ENCODE measurements around the gene SPATA46. TPM values are rescaled to one million over a fixed set of nuclear protein-coding genes. Genes with fewer than 3 reads are reported as not detected.
A peak's percentile ranks its signal among the peaks of the same experiment; 100 is the strongest.

Gene SPATA46
- polyA plus RNA-seq, 1 of the 3 experiments (the other 2 are of a cell fraction) = not detected

DNA sequence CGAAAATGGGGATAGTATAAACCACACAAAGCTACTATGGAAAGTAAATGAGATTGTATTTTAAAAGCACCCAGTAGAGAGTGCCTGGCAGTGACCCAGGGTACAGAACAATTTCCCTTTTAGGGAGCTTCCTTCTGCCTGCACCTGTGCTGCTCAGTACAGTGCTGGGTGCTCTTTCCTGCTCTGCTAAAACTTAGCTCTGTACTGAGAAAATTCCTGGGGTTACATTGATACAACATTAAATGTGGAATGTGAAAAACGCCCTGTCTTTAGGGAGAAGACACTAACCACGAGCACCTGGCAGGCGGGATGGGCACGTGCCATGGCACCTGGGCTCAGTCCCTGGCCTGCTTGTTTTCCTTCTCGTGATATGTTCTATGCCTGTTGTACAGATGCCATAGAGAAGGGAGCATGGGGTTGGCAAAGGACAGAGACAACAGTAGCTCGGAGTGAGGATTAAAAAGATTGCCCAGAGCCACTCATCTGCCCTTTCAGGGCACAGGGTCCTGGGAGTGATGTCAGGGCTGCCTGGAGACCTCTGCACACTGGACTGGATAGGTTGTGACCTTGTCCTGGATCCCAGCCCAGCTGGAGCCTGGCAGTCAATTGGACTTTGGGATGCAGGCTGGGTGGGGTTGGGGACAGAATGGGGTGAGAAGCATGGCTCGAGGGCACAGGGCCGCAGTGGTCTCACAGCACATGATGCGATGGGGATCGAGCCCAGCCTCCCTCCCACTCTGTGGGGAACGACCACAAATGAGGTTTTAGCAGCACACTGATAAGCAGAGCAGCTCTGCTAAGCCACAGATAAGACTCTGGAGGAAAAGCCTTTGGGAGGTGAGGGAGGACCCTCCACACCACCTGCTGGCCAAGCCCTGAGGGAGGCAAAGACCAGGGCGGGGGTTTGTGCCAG is 4.2 kb downstream of the SPATA46 start:
- Histone ChIP-seq H3K4me3 (ENCODE audit: low read depth in 2 of 2, low read length in 1 of 2) (no peak overlapping the region), H3K4me1 (ENCODE audit: control insufficient read depth in 1 of 2, insufficient read depth in 2 of 2, low read depth in 1 of 2, low read length in 1 of 2) (peaks cover 0 to 27% of the 10 kb centered on the region in 2 experiments; a peak in 1 of 4 replicates), H3K27me3 (ENCODE audit: insufficient read depth) (no peaks in the 10 kb centered on the region), H3K27ac (ENCODE audit: low read depth in 2 of 2, low read length in 1 of 2) (peak overlapping the region in 1 of 2 experiments; percentile 77; a peak in 1 of 4 replicates), H3K79me2 (ENCODE audit: insufficient read depth) (no peaks in the 10 kb centered on the region), H3K36me3 (replicated peaks in 1 of 2; ENCODE audit: control insufficient read depth in 1 of 2, insufficient read depth in 2 of 2, low read length in 1 of 2) (no peaks in the 10 kb centered on the region), H3K4me2 (no peak overlapping the region), H2AFZ (ENCODE audit: low read depth) (no peak overlapping the region), H3K9ac (no peak overlapping the region), H4K20me1 (ENCODE audit: insufficient read depth) (no peaks in the 10 kb centered on the region), H3F3A (replicated peaks; ENCODE audit: insufficient read depth) (no peaks in the 10 kb centered on the region), H3K9me2 (no peaks in the 10 kb centered on the region), H3K9me3 (no peaks in the 10 kb centered on the region)
- ChIA-PET POLR2A (no interaction called here), CTCF (interaction anchor here (1.2 to 4.0 kb wide), 5 partner anchors 13 to 316 kb away, joined by 3 to 16 read pairs (median 9); no protein-coding TSS in a partner anchor)
- WGBS (ENCODE audit: low lambda C conversion rate) = 37% methylated on average over 12 of the region's 13 CpGs
- TF ChIP-seq MXI1 (IDR thresholded peaks at IDR 0.05; ENCODE audit: low read depth, low read length) (no peak), JUND (IDR thresholded peaks at IDR 0.05) (no peak), RXRA (IDR thresholded peaks at IDR 0.05; ENCODE audit: borderline replicate concordance, low read depth) (no peak), GABPA (IDR thresholded peaks at IDR 0.05; ENCODE audit: low read depth) (no peak), EP300 (IDR thresholded peaks at IDR 0.05; ENCODE audit: borderline replicate concordance in 1 of 2, low read depth in 1 of 2, low read length in 1 of 2) (peak in 1 of 2 experiments; percentile 70; a peak in 1 of 4 replicates), FOXJ3 (CRISPR knock-in tag; IDR thresholded peaks at IDR 0.05) (peak; percentile 88), RCOR1 (IDR thresholded peaks at IDR 0.05; ENCODE audit: low read length) (0 out of 2 replicates have a peak, but pooled peaks have one; percentile 23), CHD2 (IDR thresholded peaks at IDR 0.05; ENCODE audit: low read length, partially characterized antibody) (peak; percentile 54), YY1 (IDR thresholded peaks at IDR 0.05; ENCODE audit: low read depth) (no peak), NFIC (IDR thresholded peaks at IDR 0.05; ENCODE audit: borderline replicate concordance) (no peak), GATA2 (CRISPR knock-in tag; IDR thresholded peaks at IDR 0.05) (peak; percentile 98), RAD21 (IDR thresholded peaks at IDR 0.05; ENCODE audit: low read length) (peak; percentile 29), FOXM1 (IDR thresholded peaks at IDR 0.05; ENCODE audit: low read depth) (no peak)
- TF ChIP-seq, protein P1, sequence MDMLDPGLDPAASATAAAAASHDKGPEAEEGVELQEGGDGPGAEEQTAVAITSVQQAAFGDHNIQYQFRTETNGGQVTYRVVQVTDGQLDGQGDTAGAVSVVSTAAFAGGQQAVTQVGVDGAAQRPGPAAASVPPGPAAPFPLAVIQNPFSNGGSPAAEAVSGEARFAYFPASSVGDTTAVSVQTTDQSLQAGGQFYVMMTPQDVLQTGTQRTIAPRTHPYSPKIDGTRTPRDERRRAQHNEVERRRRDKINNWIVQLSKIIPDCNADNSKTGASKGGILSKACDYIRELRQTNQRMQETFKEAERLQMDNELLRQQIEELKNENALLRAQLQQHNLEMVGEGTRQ (IDR thresholded peaks at IDR 0.05; ENCODE audit: borderline replicate concordance, low read depth, low read length) = no peak
- TF ChIP-seq, protein P2, sequence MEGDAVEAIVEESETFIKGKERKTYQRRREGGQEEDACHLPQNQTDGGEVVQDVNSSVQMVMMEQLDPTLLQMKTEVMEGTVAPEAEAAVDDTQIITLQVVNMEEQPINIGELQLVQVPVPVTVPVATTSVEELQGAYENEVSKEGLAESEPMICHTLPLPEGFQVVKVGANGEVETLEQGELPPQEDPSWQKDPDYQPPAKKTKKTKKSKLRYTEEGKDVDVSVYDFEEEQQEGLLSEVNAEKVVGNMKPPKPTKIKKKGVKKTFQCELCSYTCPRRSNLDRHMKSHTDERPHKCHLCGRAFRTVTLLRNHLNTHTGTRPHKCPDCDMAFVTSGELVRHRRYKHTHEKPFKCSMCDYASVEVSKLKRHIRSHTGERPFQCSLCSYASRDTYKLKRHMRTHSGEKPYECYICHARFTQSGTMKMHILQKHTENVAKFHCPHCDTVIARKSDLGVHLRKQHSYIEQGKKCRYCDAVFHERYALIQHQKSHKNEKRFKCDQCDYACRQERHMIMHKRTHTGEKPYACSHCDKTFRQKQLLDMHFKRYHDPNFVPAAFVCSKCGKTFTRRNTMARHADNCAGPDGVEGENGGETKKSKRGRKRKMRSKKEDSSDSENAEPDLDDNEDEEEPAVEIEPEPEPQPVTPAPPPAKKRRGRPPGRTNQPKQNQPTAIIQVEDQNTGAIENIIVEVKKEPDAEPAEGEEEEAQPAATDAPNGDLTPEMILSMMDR (IDR thresholded peaks at IDR 0.05) = no peak
- TF ChIP-seq, protein P3, sequence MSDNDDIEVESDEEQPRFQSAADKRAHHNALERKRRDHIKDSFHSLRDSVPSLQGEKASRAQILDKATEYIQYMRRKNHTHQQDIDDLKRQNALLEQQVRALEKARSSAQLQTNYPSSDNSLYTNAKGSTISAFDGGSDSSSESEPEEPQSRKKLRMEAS (IDR thresholded peaks at IDR 0.05; ENCODE audit: low read depth) = no peak
- DNase-seq = peak; percentile 83
